K562 (cell line): Measurements from ENCODE around the gene CCDC69. TPM values are rescaled to one million over a fixed set of nuclear protein-coding genes. Genes with fewer than 3 reads are reported as not detected.

ENCODE experiments used
- BHLHE40 ChIP-seq: IDR thresholded peaks from 2 replicates; pipeline ENCODE4 v1.6.1; 2011; ENCODE audit warnings: low read length, improper control_type of control experiment
- GTF2E2 ChIP-seq: fragments of 200-800 bp; sonication (Bioruptor generic); IDR thresholded peaks from 2 replicates; pipeline ENCODE4 v1.6.1; 2016; ENCODE audit warnings: missing genetic modification characterization, missing compliant biosample characterization
- HLTF ChIP-seq: fragments of 450-650 bp; IDR thresholded peaks from 2 replicates; pipeline ENCODE4 v1.6.1; 2016
- HMGN3 ChIP-seq: IDR thresholded peaks from 2 replicates; pipeline ENCODE4 v1.6.1; 2011; ENCODE audit warnings: borderline replicate concordance, low read depth, mild to moderate bottlenecking, mixed read lengths, low read length; ENCODE audit not compliant: insufficient read length; ENCODE audit errors: extremely low read depth
- MEIS2 ChIP-seq: fragments of 450-650 bp; IDR thresholded peaks from 2 replicates; pipeline ENCODE4 v1.6.1; 2014; ENCODE audit warnings: mild to moderate bottlenecking; ENCODE audit not compliant: partially characterized antibody
- SMARCC2 ChIP-seq: fragments of 450-650 bp; IDR thresholded peaks from 2 replicates; pipeline ENCODE4 v1.6.1; 2017; ENCODE audit warnings: antibody characterized with exemption, moderate library complexity, mild to moderate bottlenecking, low read depth
- ZFP30 ChIP-seq: fragments of 250-450 bp; sonication (Bioruptor Pico); IDR thresholded peaks from 2 replicates; pipeline ENCODE4 v1.8.0; 2022; ENCODE audit warnings: moderate library complexity, mild to moderate bottlenecking, inconsistent platforms, borderline replicate concordance
- ZFP36 ChIP-seq: fragments of 150-350 bp; IDR thresholded peaks from 2 replicates; pipeline ENCODE4 v1.6.1; 2018; ENCODE audit warnings: low read length, low read depth; ENCODE audit not compliant: partially characterized antibody
- ZNF253 ChIP-seq: fragments of 250-450 bp; sonication (Bioruptor Pico); conservative IDR thresholded peaks from 2 replicates; pipeline ENCODE4 v1.6.1; 2021; ENCODE audit warnings: mild to moderate bottlenecking
- ZNF57 ChIP-seq: fragments of 450-650 bp; formaldehyde crosslinking; IDR thresholded peaks from 2 replicates; pipeline ENCODE4 v1.4.0; 2020; ENCODE audit warnings: mild to moderate bottlenecking, moderate library complexity
- polyA plus RNA-seq, 8 experiments: library from polyadenylated mRNA; depleted of rRNA in 4 of 8; stranded (reverse) in 5 of 8; unstranded in 3 of 8; fragments of >200 nt; fragmentation: Nextera tagmentation in 2 of 8; fragmentation: Illumina TruSeq in 1 of 8; extraction: Ambion mirVana in 2 of 8; extraction: Trizol in 1 of 8; gene quantifications; 2 replicates each; pipeline versions ENCODE4 v1.2.1 to v1.2.3, GENCODE V29; 2011 to 2014; ENCODE audit warnings: inconsistent platforms in 1 of 8, missing spikeins in 1 of 8
- total RNA-seq, 7 experiments: library from RNA; depleted of rRNA in 6 of 7; stranded (reverse); fragments of >200 nt in 6 of 7; fragmentation: Illumina TruSeq in 2 of 7; extraction: Trizol in 2 of 7; gene quantifications; 2 replicates each; pipeline versions ENCODE4 v1.2.1 to v1.2.3, GENCODE V29; 2011 to 2021; ENCODE audit warnings: low replicate concordance in 1 of 7
- TF ChIP-seq, protein P1 (sequence below): fragments of 250-450 bp; sonication (Bioruptor Pico); IDR thresholded peaks from 2 replicates; pipeline ENCODE4 v1.9.0; 2021; ENCODE audit warnings: mild to moderate bottlenecking, inconsistent platforms
- TF ChIP-seq, protein P2 (sequence below): fragments of 450-650 bp; IDR thresholded peaks from 2 replicates; pipeline ENCODE4 v1.6.1; 2017; ENCODE audit warnings: antibody characterized with exemption, mild to moderate bottlenecking
- TF ChIP-seq, protein P3 (sequence below), 2 experiments: IDR thresholded peaks; 2 replicates each; pipeline ENCODE4 v1.6.1; 2011; ENCODE audit warnings: borderline replicate concordance in 1 of 2, control low read depth in 1 of 2, low read depth in 1 of 2, low read length in 1 of 2, mild to moderate bottlenecking in 1 of 2, mixed read lengths in 1 of 2, moderate library complexity in 1 of 2; ENCODE audit not compliant: insufficient read depth in 1 of 2, insufficient read length in 1 of 2, poor library complexity in 1 of 2, severe bottlenecking in 1 of 2; ENCODE audit errors: extremely low read depth in 1 of 2
- TF ChIP-seq, protein P4 (sequence below): fragments of 450-650 bp; IDR thresholded peaks from 2 replicates; pipeline ENCODE4 v1.6.1; 2017; ENCODE audit warnings: antibody characterized with exemption

Gene CCDC69
- total and polyA plus RNA-seq, 9 of the 15 experiments (the other 6 are each of a cell fraction or from before 2014, with no cell fraction given), result 0.65 to 12.2 (median 7.6) TPM

DNA sequence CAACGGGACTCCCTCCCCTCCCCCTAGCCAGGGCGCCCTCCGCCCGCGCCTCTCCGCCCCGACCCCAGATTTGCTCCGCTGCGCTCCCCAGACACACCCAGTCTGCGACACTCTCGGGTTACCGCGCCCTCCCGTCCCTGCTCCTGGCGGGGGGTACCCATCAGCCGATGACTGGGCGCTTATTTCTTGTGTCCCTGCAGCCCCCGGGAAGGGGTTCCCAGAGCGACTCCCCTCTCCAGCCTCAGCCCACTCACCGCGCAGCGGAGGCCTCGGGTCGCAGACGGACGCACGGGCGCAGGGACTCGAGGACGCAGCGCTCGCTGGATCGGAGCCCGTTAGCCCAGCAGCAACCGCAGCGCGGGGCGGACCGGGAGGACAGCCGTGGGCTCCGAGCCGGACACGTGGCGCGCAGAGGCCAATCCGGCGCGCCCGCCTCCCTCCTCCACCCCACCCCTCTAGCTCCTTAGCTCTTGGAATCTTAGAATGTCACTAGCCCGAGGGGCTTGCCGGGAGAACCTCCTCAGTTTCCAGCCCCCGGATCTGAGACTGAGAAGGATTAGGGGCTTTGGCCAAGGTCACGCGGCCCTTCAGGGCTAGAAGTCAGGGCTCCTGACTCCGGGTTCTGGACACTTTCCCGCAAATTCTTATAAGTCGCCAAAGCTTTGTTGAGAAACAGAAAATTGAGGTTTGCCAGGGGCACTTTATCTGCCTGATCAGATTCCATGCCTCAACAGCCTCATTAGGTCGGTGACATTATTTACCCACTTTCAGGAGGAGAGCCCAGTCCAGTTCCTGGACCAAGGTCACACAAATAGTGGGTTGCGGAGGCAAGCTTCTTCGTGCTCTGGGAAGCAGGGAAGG lies 66.2 kb downstream of the CCDC69 start, which contains the start of gene ANXA6 (continued):
- TF ChIP-seq, protein P1, sequence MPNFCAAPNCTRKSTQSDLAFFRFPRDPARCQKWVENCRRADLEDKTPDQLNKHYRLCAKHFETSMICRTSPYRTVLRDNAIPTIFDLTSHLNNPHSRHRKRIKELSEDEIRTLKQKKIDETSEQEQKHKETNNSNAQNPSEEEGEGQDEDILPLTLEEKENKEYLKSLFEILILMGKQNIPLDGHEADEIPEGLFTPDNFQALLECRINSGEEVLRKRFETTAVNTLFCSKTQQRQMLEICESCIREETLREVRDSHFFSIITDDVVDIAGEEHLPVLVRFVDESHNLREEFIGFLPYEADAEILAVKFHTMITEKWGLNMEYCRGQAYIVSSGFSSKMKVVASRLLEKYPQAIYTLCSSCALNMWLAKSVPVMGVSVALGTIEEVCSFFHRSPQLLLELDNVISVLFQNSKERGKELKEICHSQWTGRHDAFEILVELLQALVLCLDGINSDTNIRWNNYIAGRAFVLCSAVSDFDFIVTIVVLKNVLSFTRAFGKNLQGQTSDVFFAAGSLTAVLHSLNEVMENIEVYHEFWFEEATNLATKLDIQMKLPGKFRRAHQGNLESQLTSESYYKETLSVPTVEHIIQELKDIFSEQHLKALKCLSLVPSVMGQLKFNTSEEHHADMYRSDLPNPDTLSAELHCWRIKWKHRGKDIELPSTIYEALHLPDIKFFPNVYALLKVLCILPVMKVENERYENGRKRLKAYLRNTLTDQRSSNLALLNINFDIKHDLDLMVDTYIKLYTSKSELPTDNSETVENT (CRISPR knock-in tag), result peak; percentile 51; the same call in 1 of the 2 replicates
- TF ChIP-seq MEIS2, result peak; percentile 3
- TF ChIP-seq ZNF57, result no peak
- TF ChIP-seq ZFP30, result no peak
- TF ChIP-seq ZNF253, result no peak
- TF ChIP-seq GTF2E2 (tag), result no peak
- TF ChIP-seq, protein P2, sequence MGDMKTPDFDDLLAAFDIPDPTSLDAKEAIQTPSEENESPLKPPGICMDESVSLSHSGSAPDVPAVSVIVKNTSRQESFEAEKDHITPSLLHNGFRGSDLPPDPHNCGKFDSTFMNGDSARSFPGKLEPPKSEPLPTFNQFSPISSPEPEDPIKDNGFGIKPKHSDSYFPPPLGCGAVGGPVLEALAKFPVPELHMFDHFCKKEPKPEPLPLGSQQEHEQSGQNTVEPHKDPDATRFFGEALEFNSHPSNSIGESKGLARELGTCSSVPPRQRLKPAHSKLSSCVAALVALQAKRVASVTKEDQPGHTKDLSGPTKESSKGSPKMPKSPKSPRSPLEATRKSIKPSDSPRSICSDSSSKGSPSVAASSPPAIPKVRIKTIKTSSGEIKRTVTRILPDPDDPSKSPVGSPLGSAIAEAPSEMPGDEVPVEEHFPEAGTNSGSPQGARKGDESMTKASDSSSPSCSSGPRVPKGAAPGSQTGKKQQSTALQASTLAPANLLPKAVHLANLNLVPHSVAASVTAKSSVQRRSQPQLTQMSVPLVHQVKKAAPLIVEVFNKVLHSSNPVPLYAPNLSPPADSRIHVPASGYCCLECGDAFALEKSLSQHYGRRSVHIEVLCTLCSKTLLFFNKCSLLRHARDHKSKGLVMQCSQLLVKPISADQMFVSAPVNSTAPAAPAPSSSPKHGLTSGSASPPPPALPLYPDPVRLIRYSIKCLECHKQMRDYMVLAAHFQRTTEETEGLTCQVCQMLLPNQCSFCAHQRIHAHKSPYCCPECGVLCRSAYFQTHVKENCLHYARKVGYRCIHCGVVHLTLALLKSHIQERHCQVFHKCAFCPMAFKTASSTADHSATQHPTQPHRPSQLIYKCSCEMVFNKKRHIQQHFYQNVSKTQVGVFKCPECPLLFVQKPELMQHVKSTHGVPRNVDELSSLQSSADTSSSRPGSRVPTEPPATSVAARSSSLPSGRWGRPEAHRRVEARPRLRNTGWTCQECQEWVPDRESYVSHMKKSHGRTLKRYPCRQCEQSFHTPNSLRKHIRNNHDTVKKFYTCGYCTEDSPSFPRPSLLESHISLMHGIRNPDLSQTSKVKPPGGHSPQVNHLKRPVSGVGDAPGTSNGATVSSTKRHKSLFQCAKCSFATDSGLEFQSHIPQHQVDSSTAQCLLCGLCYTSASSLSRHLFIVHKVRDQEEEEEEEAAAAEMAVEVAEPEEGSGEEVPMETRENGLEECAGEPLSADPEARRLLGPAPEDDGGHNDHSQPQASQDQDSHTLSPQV, result 0 out of 2 replicates have a peak, but pooled peaks have one; percentile 17
- peak; percentile 39 for TF ChIP-seq HMGN3
- TF ChIP-seq, protein P3, sequence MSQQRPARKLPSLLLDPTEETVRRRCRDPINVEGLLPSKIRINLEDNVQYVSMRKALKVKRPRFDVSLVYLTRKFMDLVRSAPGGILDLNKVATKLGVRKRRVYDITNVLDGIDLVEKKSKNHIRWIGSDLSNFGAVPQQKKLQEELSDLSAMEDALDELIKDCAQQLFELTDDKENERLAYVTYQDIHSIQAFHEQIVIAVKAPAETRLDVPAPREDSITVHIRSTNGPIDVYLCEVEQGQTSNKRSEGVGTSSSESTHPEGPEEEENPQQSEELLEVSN (IDR thresholded peaks at IDR 0.05; ENCODE audit: borderline replicate concordance in 1 of 2, extremely low read depth in 1 of 2, insufficient read depth in 1 of 2, insufficient read length in 1 of 2, low read depth in 1 of 2, low read length in 1 of 2, poor library complexity in 1 of 2, severe bottlenecking in 1 of 2), result peak; percentile 91 to 98
- TF ChIP-seq, protein P4, sequence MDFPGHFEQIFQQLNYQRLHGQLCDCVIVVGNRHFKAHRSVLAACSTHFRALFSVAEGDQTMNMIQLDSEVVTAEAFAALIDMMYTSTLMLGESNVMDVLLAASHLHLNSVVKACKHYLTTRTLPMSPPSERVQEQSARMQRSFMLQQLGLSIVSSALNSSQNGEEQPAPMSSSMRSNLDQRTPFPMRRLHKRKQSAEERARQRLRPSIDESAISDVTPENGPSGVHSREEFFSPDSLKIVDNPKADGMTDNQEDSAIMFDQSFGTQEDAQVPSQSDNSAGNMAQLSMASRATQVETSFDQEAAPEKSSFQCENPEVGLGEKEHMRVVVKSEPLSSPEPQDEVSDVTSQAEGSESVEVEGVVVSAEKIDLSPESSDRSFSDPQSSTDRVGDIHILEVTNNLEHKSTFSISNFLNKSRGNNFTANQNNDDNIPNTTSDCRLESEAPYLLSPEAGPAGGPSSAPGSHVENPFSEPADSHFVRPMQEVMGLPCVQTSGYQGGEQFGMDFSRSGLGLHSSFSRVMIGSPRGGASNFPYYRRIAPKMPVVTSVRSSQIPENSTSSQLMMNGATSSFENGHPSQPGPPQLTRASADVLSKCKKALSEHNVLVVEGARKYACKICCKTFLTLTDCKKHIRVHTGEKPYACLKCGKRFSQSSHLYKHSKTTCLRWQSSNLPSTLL, result peak; percentile 96
- TF ChIP-seq ZFP36, result no peak
- no peak for TF ChIP-seq SMARCC2
- peak; percentile 58 for TF ChIP-seq BHLHE40
- TF ChIP-seq HLTF, result no peak
